Measurements from ENCODE around the gene RFX8. TPM values are rescaled to one million over a fixed set of nuclear protein-coding genes. Genes with fewer than 3 reads are reported as not detected.

Gene RFX8
- total RNA-seq, 4 donors from 2014 or later, result 0.52 to 0.84 TPM; not detected in 2

GRCh38 chr2:101415884-101416283, 59.0 kb downstream of the RFX8 start:
- 92 to 96% methylated on average over 3 of the region's 3 CpGs for WGBS, 2 donors
- no peak overlapping the region for H3K4me3 ChIP-seq (ENCODE audit: low read depth, poor library complexity, severe bottlenecking)
- intact Hi-C loops (cut with DNase I; ENCODE audit: low total_unique reads), result no loop called here
- DNase-seq (ENCODE audit: low spot score in 2 of 2), result no peak
- no peak for TF ChIP-seq CTCF (IDR thresholded peaks at IDR 0.05)
- no peak for TF ChIP-seq POLR2A (IDR thresholded peaks at IDR 0.05)

- intact Hi-C loops (cut with DNase I; ENCODE audit: low total_unique reads), result no loop called here
- TF ChIP-seq POLR2A (IDR thresholded peaks at IDR 0.05), result no peak
- TF ChIP-seq CTCF (IDR thresholded peaks at IDR 0.05), result no peak
- no peak for DNase-seq (ENCODE audit: low spot score in 2 of 2)
- no peak overlapping the region for H3K4me3 ChIP-seq (ENCODE audit: low read depth, poor library complexity, severe bottlenecking)
- WGBS, 2 donors, result 90 to 92% methylated on average over 2 of the region's 2 CpGs
Measured at GRCh38 chr2:101415220-101415619, 59.7 kb downstream of the RFX8 start.

GRCh38 chr2:101412092-101412694, 62.7 kb downstream of the RFX8 start:
- intact Hi-C loops (cut with DNase I; ENCODE audit: low total_unique reads), result no loop called here
- DNase-seq (ENCODE audit: low spot score in 2 of 2), result no peak
- H3K4me3 ChIP-seq (ENCODE audit: low read depth, poor library complexity, severe bottlenecking), result no peak overlapping the region
- 78% methylated on average over 9 of the region's 9 CpGs for WGBS, 2 donors
- TF ChIP-seq POLR2A (IDR thresholded peaks at IDR 0.05) (no peak), CTCF (IDR thresholded peaks at IDR 0.05) (no peak)

GRCh38 chr2:101410746-101411145, 64.2 kb downstream of the RFX8 start:
- no peak overlapping the region for H3K4me3 ChIP-seq (ENCODE audit: low read depth, poor library complexity, severe bottlenecking)
- no peak for TF ChIP-seq CTCF (IDR thresholded peaks at IDR 0.05)
- TF ChIP-seq POLR2A (IDR thresholded peaks at IDR 0.05), result no peak
- DNase-seq (ENCODE audit: low spot score in 2 of 2), result no peak
- intact Hi-C loops (cut with DNase I; ENCODE audit: low total_unique reads), result no loop called here
- 51 to 73% methylated on average over 5 of the region's 5 CpGs for WGBS, 2 donors

GRCh38 chr2:101410114-101410513, 64.8 kb downstream of the RFX8 start:
- TF ChIP-seq CTCF (IDR thresholded peaks at IDR 0.05) (no peak), POLR2A (IDR thresholded peaks at IDR 0.05) (no peak)
- WGBS, 2 donors, result 91 to 94% methylated on average over 5 of the region's 5 CpGs
- DNase-seq (ENCODE audit: low spot score in 2 of 2), result no peak
- H3K4me3 ChIP-seq (ENCODE audit: low read depth, poor library complexity, severe bottlenecking), result no peak overlapping the region
- intact Hi-C loops (cut with DNase I; ENCODE audit: low total_unique reads), result no loop called here

- WGBS, 2 donors, result 92 to 93% methylated on average over 5 of the region's 5 CpGs
- intact Hi-C loops (cut with DNase I; ENCODE audit: low total_unique reads), result no loop called here
- TF ChIP-seq CTCF (IDR thresholded peaks at IDR 0.05) (no peak), POLR2A (IDR thresholded peaks at IDR 0.05) (no peak)
- DNase-seq (ENCODE audit: low spot score in 2 of 2), result no peak
- H3K4me3 ChIP-seq (ENCODE audit: low read depth, poor library complexity, severe bottlenecking), result no peak overlapping the region
Measured at GRCh38 chr2:101409699-101410098, 65.2 kb downstream of the RFX8 start.

Data from lower leg skin (tissue), 4 donors.